ENCODE data around the gene CMYA5. TPM values are rescaled to one million over a fixed set of nuclear protein-coding genes. Genes with fewer than 3 reads are reported as not detected.

Gene CMYA5
- total and polyA plus RNA-seq, 2 donors (not counting 3 experiments of a cell fraction or from before 2014, with no cell fraction given), result 0.04 to 0.20 TPM

- intact Hi-C loops (cut with micrococcal nuclease), result no loop called here
- no peak overlapping the region for H3K4me3 ChIP-seq (replicated peaks in 1 of 3; ENCODE audit: insufficient read depth in 1 of 3, low read depth in 1 of 3, low read length in 3 of 3)
- DNase-seq (ENCODE audit: low read depth, low spot score) (no peak), FAIRE-seq (no peak)
- no peak overlapping the region for H3K27ac ChIP-seq (ENCODE audit: insufficient read depth, low read depth, low read length)
- no peaks in the 10 kb centered on the region for H4K20me1 ChIP-seq (replicated peaks; ENCODE audit: control insufficient read depth, extremely low read depth, insufficient read depth, low read length)
- no peak overlapping the region for H2AFZ ChIP-seq (ENCODE audit: low read depth, low read length)
- no peaks in the 10 kb centered on the region for H3K4me1 ChIP-seq (ENCODE audit: control insufficient read depth, extremely low read depth, insufficient read depth, low read length)
- CTCF ChIA-PET, result no interaction called here
- no peak overlapping the region for H3K4me2 ChIP-seq (ENCODE audit: insufficient read depth, low read length)
- H3K79me2 ChIP-seq (ENCODE audit: control insufficient read depth, insufficient read depth, low read length), result no peaks in the 10 kb centered on the region
- POLR2A ChIA-PET, result no interaction called here
- H3K36me3 ChIP-seq (ENCODE audit: control insufficient read depth in 2 of 2, extremely low read depth in 1 of 2, insufficient read depth in 2 of 2, low read length in 2 of 2), result no peaks in the 10 kb centered on the region
- dilution Hi-C loops (cut with MboI; ENCODE audit: extremely low pct_ligation_motif_present, low sequenced_read_pairs), result no loop called here
- H3K9me3 ChIP-seq (replicated peaks; ENCODE audit: control insufficient read depth, insufficient read depth, low read length), result no peaks in the 10 kb centered on the region
- no peaks in the 10 kb centered on the region for H3K9me1 ChIP-seq (replicated peaks; ENCODE audit: control insufficient read depth, extremely low read depth, insufficient read depth, low read length)
- no peak overlapping the region for H3K9ac ChIP-seq (replicated peaks; ENCODE audit: extremely low read depth, insufficient read depth, low read length)
- no TSS peak for BruUV-seq (replicated peaks)
- TF ChIP-seq, protein P1, sequence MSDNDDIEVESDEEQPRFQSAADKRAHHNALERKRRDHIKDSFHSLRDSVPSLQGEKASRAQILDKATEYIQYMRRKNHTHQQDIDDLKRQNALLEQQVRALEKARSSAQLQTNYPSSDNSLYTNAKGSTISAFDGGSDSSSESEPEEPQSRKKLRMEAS (IDR thresholded peaks at IDR 0.05; ENCODE audit: insufficient read depth, insufficient read length), result no peak
- TF ChIP-seq EZH2 (IDR thresholded peaks at IDR 0.05; ENCODE audit: borderline replicate concordance, low read depth, low read length, severe bottlenecking) (no peak), FOS (IDR thresholded peaks at IDR 0.05; ENCODE audit: borderline replicate concordance, insufficient read depth, low read length) (no peak), CTCF (IDR thresholded peaks at IDR 0.05; ENCODE audit: extremely low read depth in 1 of 2, insufficient read depth in 1 of 2, low read depth in 1 of 2, low read length in 2 of 2) (no peak), MYC (IDR thresholded peaks at IDR 0.05; ENCODE audit: low read depth, low read length) (no peak), POLR2A (IDR thresholded peaks at IDR 0.05; ENCODE audit: low read depth, low read length) (no peak), GATA2 (IDR thresholded peaks at IDR 0.05; ENCODE audit: insufficient read depth, insufficient read length, low read depth, low read length) (no peak), JUN (IDR thresholded peaks at IDR 0.05; ENCODE audit: borderline replicate concordance, insufficient read depth, insufficient read length, low read depth) (no peak), POLR2AphosphoS5 (IDR thresholded peaks at IDR 0.05; ENCODE audit: insufficient read depth, low read depth, low read length) (no peak)
- H3K27me3 ChIP-seq (ENCODE audit: control insufficient read depth in 2 of 2, insufficient read depth in 2 of 2, low read length in 2 of 2), result peaks cover 0 to 2% of the 10 kb centered on the region in 2 experiments
Observed at GRCh38 chr5:79736528-79737514, 47.2 kb downstream of the CMYA5 start.

All from endothelial cell of umbilical vein (primary cell).